Measurements from ENCODE around the gene POLR2M.

GRCh38 chr15:57704441-57704840 is 2.1 kb upstream of the POLR2M start:
- TF ChIP-seq CTCF (IDR thresholded peaks at IDR 0.05) (no peak), POLR2A (IDR thresholded peaks at IDR 0.05) (no peak)
